ENCODE data around the gene ARRDC1.

DNA sequence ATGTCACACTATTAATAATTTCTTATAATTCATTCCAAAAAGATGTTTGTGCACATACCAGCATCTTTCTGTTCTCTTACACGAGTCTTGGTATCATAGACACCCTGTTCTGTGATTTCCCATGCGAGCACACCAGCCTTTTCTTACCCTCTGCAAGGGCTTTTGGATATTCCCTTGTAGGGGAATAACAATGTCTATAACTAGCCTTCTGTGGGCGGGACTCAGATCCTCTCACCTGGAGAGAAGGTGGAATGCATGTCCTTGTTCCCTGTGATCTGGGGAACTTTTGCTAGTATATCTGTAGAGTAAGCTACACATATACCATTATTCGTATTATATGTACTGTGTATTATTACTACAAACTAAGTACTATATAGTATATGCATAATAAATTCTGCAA is 58.1 kb downstream of the ARRDC1 start:
- TF ChIP-seq, protein P1, sequence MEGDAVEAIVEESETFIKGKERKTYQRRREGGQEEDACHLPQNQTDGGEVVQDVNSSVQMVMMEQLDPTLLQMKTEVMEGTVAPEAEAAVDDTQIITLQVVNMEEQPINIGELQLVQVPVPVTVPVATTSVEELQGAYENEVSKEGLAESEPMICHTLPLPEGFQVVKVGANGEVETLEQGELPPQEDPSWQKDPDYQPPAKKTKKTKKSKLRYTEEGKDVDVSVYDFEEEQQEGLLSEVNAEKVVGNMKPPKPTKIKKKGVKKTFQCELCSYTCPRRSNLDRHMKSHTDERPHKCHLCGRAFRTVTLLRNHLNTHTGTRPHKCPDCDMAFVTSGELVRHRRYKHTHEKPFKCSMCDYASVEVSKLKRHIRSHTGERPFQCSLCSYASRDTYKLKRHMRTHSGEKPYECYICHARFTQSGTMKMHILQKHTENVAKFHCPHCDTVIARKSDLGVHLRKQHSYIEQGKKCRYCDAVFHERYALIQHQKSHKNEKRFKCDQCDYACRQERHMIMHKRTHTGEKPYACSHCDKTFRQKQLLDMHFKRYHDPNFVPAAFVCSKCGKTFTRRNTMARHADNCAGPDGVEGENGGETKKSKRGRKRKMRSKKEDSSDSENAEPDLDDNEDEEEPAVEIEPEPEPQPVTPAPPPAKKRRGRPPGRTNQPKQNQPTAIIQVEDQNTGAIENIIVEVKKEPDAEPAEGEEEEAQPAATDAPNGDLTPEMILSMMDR (IDR thresholded peaks at IDR 0.05), result no peak
- no peak for TF ChIP-seq EP300 (IDR thresholded peaks at IDR 0.05)

Measured in ovary (tissue), 3 donors.